Body of pancreas (tissue), 4 donors: ENCODE data around the gene FTH1.

Experiments used
- CTCF ChIP-seq, 7 experiments: fragments of 450-650 bp in 4 of 7; fragments of 200-600 bp in 3 of 7; sonication (generic) in 3 of 7; IDR thresholded peaks; one replicate each; pipeline ENCODE4 v1.5.1; 2016 to 2019; ENCODE audit warnings: antibody characterized with exemption in 7 of 7
- POLR2A ChIP-seq, 3 donors: fragments of 450-650 bp; IDR thresholded peaks; one replicate each; pipeline ENCODE4 v1.6.1; 2016; ENCODE audit warnings: antibody characterized with exemption in 3 of 3, mild to moderate bottlenecking in 2 of 3

GRCh38 chr11:61967924-61968757 is 707 bp upstream of the FTH1 start:
- TF ChIP-seq CTCF (IDR thresholded peaks at IDR 0.05), result no peak
- no peak for TF ChIP-seq POLR2A (IDR thresholded peaks at IDR 0.05)
